ENCODE results near the gene CDHR1.

CDHR1 gene

GRCh38 chr10:84267503-84268126, 73.3 kb downstream of the CDHR1 start:
- DNase-seq: peak; percentile 21

DNA sequence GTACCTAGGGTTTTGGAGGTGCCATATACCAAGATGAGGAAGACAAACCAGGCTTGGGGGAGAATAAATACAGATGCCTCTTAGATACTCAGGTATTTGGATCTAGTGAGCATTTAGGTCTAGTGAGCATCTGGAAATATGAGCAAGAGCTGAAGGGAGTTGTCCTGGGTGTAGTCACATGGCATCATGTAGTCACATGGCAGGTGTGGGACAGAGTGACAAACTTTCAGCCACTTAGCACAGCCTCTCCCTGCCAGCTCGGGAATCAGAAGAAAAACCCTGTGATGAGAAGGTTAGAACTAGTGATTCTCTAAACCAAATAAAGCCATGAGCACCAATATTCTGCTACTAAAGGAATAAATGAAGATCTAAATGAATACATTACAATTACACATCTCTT, 74.8 kb downstream of the CDHR1 start:
- no peak for DNase-seq

All from KG1 (cell line).